GM21528 (cell line): ENCODE results near the gene CYP2W1.
"Not testable (repeated sequence)": the region's sequence is repeated elsewhere in the genome, so short reads cannot be mapped to it uniquely, and the experiment has no call there.

Experiments used
- ATAC-seq: cut with Tn5 transposase; IDR thresholded peaks from one replicate; pipeline ENCODE4 v1.9.1; 2021; ENCODE audit warnings: mild to moderate bottlenecking, moderate library complexity; ENCODE audit not compliant: unreplicated experiment, low FRiP score

Gene CYP2W1

DNA sequence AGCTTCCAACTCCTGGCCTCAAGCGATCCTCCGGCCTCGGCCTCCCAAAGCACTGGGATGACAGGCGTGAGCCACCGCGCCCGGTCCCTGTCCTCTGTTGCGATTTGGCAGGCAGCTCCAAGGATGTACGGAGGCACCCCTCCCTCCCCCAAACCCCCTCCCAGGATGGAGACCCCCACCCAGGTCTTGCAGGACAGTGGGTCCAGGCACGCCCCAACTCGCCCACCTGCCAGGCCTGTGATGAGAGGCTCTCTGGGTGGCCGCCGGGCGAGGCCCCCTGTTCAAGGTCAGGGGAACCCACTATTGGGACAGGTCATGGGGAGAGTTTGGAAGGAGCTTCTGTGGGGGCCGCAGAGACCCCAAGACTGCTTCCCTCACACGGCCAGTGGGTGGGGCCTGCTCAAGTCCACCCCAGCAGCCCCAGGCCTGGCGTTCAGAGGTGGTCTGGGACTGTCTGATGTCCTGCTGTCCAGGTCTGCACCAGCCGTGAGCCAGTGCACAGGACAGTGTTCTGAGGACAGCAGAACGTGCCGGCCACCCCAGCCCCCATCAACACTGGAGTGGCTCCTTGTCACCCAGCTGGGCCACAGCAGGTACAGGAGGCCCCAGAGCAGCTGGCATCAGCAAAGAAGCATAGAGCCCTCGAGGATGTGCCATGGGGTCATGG lies 31.0 kb upstream of the CYP2W1 start:
- no peak for ATAC-seq

DNA sequence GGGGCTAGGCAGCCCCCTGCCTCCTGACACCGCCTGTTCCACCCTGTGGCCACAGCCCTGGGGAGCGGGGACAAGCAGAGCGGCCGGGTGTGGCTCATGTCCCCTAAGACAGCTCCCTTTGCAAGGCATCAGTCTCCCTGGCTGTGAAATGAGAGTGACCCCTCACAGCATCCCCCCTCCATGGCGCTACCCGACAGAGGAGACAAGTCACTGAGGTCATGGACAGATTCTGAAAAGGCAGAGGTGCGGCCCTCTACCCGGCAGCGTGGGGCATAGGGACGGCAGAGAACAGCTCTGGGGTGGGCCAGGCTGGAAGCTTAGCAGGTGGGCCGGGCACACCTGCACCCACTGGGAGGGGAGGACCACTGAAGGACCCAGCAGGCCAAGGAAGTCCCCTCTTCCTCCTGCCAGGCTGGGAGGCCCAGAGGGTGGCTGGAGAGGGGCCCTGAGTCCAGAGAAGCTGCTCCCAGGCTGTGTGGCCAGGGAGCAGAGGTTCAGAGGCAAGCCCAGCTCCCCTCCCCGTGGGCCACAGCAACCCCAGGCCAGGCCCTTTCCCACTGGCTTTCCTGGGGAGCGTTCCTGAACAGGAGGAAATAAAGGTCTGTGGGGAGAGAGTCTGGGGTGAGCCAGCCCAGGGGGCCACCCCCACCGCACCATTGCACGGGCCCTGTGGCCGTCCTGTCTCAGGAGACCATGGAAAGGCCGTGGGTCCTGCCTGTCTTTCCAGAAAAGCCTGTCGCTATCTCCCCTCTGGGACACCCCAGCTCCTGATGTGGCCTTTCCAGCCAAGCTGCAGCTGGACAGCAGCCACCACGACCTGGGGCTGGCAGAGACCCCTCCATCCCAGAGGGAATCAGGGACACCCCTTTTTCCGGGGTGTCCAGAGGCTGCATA lies 30.2 kb upstream of the CYP2W1 start:
- ATAC-seq, result no peak

DNA sequence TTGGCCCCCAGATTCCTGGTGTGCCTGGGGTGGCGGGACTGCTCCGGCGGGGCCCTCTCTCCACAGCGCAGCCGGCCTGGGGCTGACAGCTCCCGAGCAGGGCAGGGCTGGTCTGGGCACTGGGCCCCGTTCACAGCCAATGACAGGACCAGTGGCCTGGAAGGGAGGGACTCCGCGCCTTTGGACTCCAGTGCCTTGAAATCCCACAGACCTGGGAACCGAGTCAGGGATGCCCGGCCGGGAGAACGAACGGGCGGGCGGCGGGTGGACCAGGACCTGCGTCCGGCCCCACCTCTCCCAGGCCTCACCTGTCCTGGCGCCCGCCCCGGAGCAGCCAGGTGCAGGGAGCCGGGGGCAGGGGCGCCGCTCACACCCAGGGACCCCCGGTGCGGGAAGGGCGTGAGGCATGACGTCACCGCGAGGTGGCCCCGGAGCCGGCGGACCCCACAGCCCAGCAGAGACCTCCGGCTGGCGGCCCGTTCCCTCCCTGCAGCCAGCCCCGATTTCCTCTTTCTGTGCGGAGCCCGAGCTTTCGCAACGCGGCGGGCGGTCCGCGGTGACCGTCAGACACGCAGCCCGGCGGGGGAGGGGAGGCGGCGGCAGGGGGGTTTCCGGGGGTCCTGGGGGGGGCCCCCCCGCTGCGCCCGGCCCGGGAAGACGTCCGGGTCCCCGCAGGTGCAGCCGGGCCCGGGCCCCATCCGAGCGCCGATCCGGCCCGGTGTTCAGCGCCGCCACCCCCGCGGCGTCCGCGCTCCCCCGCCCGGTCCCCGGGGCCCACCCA lies 29.2 kb upstream of the CYP2W1 start:
- peak; percentile 13 for ATAC-seq

DNA sequence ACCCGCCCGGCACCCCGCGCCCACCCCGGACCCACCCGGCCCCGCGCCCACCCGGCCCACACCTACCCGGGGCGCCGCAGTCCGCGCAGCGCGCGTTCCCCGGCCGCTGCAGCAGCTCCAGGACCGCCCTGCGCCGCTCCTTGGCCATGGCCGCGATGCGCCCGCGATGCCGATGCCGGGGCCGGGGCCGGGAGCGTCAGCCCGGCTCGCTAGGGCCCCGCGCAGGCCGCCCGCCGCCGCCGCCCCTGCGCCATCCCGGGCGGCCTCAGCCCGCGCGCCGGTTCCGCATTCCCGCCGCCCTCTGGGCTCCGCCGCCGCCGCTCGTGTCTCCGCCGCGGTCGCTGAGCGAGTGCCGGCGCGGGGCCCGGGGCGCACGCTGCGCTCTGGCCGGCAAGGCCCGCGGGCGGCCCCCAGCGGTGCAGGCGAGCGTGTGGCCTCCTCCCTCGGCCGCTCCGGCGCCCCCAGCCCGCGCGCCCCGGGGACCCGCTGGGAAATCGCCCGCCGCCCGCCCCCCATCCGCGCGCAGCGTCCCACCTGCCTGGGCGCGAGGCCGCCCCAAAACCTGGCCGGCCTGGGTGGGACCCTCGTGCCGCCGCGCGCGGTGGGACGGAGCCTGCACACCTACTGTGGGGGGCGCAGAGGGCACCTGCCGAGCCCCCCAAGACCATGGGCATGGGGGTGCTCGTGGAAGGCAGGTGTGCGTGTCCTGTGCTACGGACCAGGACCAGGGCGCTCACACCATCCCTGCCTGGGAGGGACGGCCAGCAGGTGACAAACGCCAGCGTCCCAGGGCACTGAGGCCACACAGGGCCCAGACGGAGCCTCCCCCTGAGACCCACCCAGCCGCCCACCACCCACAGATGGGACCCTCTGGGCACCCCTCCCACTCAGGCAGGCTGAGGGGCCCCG lies 28.4 kb upstream of the CYP2W1 start, which contains the start of gene ADAP1:
Gene ADAP1, minus strand, starts transcription at position 351 of the 909 bp plus-strand sequence. Its CDS starts 203 bp downstream, at position 148.
- ATAC-seq, result peak; percentile 34

DNA sequence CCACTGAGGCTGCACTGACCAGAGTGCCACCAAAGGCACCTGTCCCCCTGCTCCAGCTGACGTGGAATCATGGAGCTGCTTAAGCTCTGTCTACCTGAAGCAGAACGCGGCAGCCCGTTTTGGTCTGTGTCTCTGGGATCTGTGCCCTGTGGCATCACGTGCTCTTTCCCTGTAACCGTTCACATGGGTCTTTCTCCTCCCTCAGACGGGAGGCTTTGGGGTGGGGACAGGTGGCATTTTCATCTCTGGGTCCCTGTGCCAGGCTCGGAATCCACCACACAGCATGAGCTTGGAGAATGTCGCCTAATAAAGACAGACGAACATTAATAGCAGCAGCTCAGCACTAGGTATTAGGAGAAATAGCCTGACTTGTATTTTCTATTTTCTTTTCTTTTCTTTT lies 26.9 kb upstream of the CYP2W1 start:
- no peak for ATAC-seq

DNA sequence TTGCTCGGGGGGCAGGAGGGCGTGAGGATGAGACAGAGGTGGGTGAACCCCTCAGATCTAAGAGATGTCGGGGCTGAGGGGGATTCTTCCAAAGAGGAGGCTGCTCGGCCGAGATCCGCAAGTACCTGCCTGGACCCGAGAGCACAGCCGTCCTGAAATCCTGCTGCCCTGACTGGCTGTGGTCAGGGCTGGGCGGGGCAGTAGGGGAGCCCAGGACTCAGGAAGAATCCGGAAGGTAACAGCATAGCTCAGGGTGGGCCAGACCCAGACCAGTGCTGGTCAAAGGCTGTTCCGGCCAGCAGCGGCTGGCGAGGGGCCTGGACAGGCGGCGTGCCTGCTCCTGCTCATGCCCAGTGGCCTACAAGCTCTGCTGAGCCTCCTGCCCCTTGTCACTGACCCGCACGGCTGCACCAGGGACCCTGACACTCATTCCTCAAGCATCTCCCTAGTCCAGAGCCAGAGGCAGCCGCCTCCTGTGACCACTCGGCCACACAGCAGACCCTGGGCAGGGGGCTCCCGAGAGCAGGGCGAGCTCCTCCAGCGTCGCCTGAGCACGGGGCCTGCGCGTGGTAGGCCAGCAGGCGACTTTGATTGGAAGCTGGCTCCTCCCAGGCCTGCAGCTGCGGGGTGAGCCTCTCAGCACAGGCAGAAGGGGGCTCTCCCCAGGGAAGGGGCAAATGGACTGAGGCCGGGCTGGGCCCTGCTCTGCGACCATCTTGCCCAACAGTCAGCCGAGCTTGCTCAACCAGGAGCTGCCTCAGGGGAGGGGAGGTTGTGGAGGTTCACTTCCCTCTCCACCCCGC lies 25.4 kb upstream of the CYP2W1 start:
- ATAC-seq, result no peak

DNA sequence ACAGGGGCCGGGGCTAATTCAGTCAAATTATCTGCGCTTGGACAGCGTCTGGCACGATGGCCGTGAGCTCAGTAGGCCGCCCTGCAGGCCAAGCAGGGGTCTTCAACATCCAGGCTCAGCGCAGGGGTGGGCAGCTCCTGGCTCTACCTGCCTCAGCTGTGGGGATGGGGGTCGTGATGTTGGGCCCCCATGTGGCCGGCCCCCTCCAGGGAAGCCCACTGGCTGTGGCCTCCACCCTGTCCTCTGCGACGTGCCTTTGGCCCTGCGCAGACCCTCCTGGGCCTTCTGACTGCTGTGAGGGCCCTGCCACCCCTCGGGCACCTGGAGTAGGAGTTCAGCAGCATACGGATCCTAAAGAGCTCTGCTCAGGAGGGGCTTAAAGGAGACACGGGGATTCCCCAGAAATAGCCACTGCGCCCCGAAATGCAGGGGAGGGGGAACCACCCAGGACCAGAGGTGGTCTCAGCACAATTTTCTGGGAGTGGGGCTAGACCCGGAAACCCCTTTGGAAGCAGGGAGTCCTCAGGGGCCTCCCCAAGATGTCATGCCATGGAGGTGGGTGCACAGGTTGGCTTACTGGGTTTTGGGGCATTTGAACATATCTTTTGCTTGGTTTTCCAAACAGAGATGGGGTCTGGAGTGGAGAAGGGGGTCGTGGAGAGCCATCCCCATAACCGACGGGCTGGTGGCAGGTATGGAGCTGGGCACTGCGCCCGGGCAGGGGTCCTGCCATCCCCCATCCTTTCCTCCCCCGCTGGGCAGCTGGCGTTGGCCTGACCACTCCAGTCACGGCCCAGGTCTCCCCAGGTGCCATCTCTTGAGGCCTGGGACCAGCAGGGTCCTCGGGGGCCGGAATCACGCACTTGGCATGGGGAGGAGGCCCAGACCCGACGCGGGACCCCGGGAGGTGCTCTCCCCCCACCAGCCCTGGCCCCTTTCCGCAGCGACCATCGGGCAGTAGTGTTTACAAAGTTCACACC lies 24.5 kb upstream of the CYP2W1 start:
- no peak for ATAC-seq

DNA sequence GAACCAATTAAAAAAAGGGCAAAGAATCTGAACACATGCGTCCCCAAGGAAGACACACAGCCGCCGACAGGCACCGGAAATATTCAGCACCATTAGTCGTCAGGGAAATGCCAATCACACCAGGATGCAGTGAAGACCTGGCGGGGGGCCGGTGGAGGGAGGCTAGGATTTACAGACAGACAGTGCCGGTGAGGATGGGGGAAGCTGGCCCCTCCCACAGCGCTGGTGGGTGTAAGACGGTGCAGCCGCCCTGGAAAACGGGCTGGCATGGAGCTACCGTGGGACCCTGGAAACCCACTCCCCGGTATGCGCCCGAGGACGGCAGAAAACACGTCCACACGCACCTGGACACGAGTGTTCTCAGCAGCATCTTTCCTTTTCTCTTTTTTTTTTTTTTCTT lies 23.7 kb upstream of the CYP2W1 start:
- no peak for ATAC-seq

DNA sequence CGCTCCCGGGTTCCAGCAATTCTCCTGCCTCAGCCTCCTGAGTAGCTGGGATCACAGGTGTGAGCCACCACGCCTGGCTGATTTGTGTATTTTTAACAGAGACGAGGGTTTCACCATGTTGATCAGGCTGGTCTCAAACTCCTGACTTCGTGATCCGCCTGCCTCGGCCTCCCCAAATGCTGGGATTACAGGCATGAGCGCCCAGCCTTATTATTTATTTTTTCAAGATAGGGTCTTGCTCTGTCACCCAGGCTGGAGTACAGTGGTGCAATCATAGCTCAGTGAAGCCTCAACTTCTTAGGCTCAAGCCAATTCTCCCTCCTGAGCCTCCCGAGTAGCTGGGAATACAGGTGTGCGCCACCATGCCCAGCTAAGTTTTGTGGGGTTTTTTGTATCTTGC lies 23.2 kb upstream of the CYP2W1 start:
- ATAC-seq, result not testable (repeated sequence)

DNA sequence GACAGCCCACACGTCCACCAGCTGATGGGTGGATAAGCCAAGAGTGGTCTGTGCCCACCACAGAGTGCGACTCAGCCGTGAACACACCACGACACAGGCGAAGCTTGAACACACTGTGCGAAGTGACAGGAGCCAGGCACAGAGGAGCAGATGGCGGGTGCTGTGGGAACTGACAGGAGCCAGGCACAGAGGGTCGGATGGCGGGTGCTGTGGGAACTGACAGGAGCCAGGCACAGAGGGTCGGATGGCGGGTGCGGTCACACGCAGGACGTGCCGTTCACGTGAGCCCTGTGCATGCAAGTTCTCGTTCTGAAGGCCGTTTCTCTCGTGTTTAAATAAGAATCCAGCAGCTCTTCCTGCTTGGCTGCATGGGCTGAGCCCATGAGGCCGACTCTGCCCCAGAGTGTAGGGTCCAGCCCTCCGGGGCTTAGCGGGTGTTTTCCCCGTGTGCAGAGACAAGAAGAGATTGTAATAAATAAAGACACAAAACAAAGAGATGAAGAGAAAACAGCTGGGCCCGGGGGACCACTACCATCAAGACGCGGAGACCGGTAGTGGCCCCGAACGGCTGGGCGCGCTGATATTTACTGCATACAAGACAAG lies 22.6 kb upstream of the CYP2W1 start:
- ATAC-seq, result no peak

DNA sequence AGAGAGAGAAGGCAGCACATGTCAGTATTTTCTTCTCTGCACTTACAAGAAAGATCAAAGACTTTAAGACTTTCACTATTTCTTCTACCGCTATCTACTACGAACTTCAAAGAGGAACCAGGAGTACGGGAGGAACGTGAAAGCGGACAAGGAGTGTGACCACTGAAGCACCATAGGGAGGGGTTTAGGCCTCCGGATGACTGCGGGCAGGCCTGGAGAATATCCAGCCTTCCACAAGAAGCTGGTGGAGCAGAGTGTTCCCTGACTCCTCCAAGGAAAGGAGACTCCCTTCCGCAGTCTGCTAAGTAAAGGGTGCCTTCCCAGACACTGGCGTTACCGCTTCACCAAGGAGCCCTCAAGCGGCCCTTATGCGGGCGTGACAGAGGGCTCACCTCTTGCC lies 22.0 kb upstream of the CYP2W1 start:
- ATAC-seq, result not testable (repeated sequence)

DNA sequence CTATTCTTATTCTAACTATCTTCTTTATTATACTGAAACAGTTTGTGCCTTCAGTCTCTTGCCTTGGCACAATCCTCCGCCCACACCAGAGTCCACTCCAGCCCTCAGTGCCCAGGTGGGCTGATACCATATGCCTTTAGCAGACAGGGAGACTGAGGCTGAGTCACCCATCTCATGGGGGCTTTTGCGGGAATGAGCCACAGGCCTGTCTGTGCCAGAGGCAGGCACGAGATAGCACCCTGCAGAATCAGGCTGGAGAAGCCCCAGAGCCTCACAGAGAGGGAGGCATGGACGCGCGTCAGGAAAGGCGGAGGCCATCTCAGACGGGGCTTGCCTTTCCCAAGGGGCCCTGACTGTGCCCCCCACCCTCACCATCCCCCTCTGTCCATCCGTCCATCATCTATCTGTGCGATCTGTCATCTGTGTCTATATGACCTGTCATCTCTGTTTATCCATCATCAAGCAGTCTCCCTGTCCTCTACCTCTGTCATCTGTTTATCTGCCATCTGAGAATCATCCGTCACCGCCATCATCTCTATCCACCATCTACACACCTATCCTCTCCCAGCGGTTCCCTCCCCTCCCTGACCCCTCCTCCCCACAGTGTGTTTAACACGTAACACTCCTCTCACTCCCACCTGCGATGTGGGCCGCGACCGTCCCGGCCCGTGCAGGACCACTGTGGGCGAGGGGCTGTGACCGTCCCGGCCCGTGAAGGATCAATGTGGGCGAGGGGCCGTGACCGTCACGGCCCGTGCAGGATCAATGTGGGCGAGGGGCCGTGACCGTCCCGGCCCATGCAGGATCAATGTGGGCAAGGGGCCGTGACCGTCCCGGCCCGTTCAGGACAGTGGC lies 21.2 kb upstream of the CYP2W1 start:
- no peak for ATAC-seq

DNA sequence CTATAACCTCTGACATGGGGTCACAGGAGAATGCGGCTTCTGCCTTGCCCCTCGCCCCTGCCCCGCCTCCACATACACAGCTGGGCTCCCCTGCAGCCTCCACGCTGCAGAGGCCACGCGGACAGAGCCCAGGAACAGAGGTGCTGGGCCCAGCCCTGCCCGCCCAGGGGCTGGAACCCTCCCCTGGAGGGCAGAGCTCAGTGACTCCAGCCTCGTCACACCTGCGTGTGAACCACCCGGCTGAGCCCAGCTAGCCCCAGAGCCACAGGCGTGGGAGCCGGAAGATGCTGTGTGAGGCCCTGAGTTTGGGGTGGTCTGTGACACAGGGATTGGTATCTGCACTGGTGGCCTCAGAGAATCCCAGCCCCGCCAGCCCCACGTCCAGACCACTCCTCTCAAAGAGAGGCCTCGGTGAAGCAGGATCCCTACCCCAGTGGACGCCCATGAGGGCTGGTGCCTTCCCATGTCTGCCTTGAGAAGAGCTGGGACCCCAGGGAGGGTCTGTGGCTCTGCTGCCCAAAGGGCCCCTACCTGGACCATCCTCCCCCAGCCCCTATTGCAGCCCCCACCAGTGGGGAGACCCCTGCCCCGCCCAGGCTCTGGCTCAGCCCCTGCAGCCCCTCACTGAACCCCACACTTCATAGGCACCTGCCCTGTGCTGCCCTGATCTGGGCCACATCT lies 20.4 kb upstream of the CYP2W1 start:
- ATAC-seq, result no peak

DNA sequence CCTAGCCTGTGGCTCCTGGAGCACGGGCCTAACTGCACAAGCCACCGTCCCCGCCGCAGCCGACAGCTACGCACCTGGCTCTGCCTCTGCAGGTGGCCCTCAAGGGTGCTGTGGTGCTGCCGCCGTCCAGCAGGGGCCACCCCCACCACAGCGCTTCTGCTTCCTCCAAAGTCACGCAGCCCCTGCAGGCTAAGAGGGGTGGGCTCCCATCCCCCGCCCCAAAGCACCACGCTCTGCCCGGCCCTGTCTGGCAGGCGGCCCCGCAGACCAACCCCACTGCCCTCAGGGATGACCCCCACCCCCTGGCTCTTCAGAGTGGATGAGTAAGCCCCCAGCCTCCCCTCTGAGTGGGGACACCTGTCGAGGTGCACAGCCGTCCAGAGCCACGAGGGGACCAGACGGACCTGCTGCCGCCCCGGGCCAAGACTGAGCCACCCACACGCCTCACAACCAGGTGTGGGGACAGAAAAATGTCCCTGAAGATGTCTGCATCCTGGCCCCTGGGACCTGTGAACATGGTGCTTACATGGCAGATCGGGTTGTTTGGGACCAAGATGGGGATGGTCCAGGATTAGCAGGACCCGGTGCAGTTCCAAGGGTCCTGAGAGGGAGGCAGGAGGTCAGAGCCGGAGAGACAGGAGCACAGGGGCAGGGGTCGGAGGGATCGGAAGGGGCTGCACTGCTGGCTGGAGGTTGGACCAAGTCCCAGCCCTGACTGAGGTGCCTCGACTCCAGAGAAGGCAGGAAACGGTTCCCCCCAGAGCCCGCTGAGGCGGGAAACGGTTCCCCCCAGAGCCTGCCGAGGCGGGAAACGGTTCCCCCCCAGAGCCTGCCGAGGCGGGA lies 19.5 kb upstream of the CYP2W1 start:
- no peak for ATAC-seq
